ENCODE measurements around the gene ARL2. TPM values are rescaled to one million over a fixed set of nuclear protein-coding genes. Genes with fewer than 3 reads are reported as not detected.

Gene ARL2
- total RNA-seq, 1 experiment from 2014 or later = 171 TPM

- no peak for TF ChIP-seq ESRRA (CRISPR knock-in tag; IDR thresholded peaks at IDR 0.05; ENCODE audit: borderline replicate concordance)
- TF ChIP-seq, protein P1, sequence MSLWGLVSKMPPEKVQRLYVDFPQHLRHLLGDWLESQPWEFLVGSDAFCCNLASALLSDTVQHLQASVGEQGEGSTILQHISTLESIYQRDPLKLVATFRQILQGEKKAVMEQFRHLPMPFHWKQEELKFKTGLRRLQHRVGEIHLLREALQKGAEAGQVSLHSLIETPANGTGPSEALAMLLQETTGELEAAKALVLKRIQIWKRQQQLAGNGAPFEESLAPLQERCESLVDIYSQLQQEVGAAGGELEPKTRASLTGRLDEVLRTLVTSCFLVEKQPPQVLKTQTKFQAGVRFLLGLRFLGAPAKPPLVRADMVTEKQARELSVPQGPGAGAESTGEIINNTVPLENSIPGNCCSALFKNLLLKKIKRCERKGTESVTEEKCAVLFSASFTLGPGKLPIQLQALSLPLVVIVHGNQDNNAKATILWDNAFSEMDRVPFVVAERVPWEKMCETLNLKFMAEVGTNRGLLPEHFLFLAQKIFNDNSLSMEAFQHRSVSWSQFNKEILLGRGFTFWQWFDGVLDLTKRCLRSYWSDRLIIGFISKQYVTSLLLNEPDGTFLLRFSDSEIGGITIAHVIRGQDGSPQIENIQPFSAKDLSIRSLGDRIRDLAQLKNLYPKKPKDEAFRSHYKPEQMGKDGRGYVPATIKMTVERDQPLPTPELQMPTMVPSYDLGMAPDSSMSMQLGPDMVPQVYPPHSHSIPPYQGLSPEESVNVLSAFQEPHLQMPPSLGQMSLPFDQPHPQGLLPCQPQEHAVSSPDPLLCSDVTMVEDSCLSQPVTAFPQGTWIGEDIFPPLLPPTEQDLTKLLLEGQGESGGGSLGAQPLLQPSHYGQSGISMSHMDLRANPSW (CRISPR knock-in tag; conservative IDR thresholded peaks at IDR 0.05; ENCODE audit: low read depth) = no peak
- TF ChIP-seq ZNF396 (CRISPR knock-in tag; IDR thresholded peaks at IDR 0.05; ENCODE audit: borderline replicate concordance) = no peak
- TF ChIP-seq CDX4 (CRISPR knock-in tag; IDR thresholded peaks at IDR 0.05; ENCODE audit: borderline replicate concordance) = no peak
- TF ChIP-seq HMGXB4 (CRISPR knock-in tag; IDR thresholded peaks at IDR 0.05) = peak; percentile 55; the same call in 1 of the 2 replicates
- peak; percentile 23; the same call in 1 of the 2 replicates for TF ChIP-seq FOXK1 (CRISPR knock-in tag; IDR thresholded peaks at IDR 0.05)
- TF ChIP-seq, protein P2, sequence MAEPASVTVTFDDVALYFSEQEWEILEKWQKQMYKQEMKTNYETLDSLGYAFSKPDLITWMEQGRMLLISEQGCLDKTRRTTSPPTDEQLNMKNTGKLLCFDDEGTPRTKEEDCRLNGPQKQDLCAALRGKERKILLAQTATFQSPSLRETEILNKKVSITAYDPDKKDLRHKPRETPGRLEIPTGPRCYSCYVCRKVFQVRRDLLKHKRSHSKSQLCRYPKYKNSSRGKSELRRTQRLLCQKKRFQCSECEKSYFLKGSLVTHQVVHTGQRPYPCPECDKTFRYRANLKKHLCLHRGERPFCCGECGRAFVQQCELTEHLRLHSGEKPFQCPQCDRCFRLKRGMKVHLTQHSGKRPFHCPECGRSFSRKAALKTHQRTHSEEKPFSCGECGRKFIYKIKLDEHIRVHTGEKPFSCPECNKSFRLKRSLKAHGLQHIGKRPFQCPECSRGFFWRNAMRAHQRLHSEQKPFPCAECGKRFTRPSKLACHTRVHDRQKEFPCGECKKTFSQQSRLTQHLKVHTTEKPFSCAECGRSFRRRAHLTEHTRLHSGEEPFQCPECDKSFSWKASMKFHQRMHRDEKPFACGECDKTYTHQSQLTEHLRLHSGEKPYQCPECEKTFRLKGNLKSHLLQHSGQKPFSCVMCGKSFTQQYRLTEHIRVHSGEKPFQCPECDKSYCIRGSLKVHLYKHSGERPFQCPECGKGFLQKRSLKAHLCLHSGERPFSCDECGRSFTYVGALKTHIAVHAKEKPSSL (CRISPR knock-in tag; conservative IDR thresholded peaks at IDR 0.05) = no peak
- TF ChIP-seq, protein P3, sequence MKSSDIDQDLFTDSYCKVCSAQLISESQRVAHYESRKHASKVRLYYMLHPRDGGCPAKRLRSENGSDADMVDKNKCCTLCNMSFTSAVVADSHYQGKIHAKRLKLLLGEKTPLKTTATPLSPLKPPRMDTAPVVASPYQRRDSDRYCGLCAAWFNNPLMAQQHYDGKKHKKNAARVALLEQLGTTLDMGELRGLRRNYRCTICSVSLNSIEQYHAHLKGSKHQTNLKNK (CRISPR knock-in tag; IDR thresholded peaks at IDR 0.05) = peak; percentile 89
- TF ChIP-seq ETV6 (CRISPR knock-in tag; IDR thresholded peaks at IDR 0.05) = peak; percentile 31; the same call in 1 of the 2 replicates
- no peak for TF ChIP-seq ZNF138 (CRISPR knock-in tag; conservative IDR thresholded peaks at IDR 0.05)
Observed at GRCh38 chr11:65027213-65028067, 13.5 kb downstream of the ARL2 start, which contains the start of gene SNX15 (continued).

- DNase-seq (ENCODE audit: low spot score) (no peak), ATAC-seq (no peak)
- no peak for TF ChIP-seq HMGXB4 (CRISPR knock-in tag; IDR thresholded peaks at IDR 0.05)
- no peak for TF ChIP-seq CBFB (CRISPR knock-in tag; IDR thresholded peaks at IDR 0.05; ENCODE audit: low read depth)
- no peak for TF ChIP-seq NR3C1 (CRISPR knock-in tag; conservative IDR thresholded peaks at IDR 0.05; ENCODE audit: low read depth)
- ChIA-PET POLR2A (no interaction called here), CTCF (interaction anchor here (0.5 to 0.9 kb wide), 3 partner anchors 19 to 35 kb away, joined by 3 to 5 read pairs (median 3); partner anchors contain the start of gene BATF2)
- Mint-ChIP-seq H3K4me3 (no peak overlapping the region), H3K4me1 (peaks cover 5% of the 10 kb centered on the region), H3K36me3 (no peaks in the 10 kb centered on the region), H3K9me3 (no peaks in the 10 kb centered on the region), H3K27ac (no peak overlapping the region), H3K27me3 (ENCODE audit: low read depth) (no peaks in the 10 kb centered on the region; the same call in 1 of the 2 replicates)
Observed at GRCh38 chr11:65032216-65032615, 18.3 kb downstream of the ARL2 start.

All from WTC11 (cell line).